T-helper 22 cell (primary cell): Measurements from ENCODE around the gene FYN.
"Not testable (repeated sequence)": the region's sequence is repeated elsewhere in the genome, so short reads cannot be mapped to it uniquely, and the experiment has no call there.

ENCODE experiments used
- DNase-seq: peaks from one replicate; pipeline ENCODE4 v3.0.0-alpha.2; 2020; ENCODE audit warnings: low read depth

Gene FYN

GRCh38 chr6:111680811-111681609 lies 192.2 kb downstream of the FYN start:
- not testable (repeated sequence) for DNase-seq

GRCh38 chr6:111680015-111680712 lies 193.1 kb downstream of the FYN start:
- no peak for DNase-seq

GRCh38 chr6:111679126-111679858 lies 194.0 kb downstream of the FYN start:
- no peak for DNase-seq

- DNase-seq = no peak
Observed at GRCh38 chr6:111677249-111677990, 195.8 kb downstream of the FYN start.

- no peak for DNase-seq
Observed at GRCh38 chr6:111676383-111676782, 196.9 kb downstream of the FYN start.

GRCh38 chr6:111674883-111675282 lies 198.4 kb downstream of the FYN start:
- DNase-seq = no peak

GRCh38 chr6:111674413-111674812 lies 198.8 kb downstream of the FYN start:
- DNase-seq = no peak

- no peak for DNase-seq
Observed at GRCh38 chr6:111673937-111674336, 199.3 kb downstream of the FYN start.

- DNase-seq = no peak
Observed at GRCh38 chr6:111673532-111673931, 199.7 kb downstream of the FYN start.

GRCh38 chr6:111672761-111673450 lies 200.3 kb downstream of the FYN start:
- DNase-seq = no peak

- no peak for DNase-seq
Observed at GRCh38 chr6:111669326-111669725, 203.9 kb downstream of the FYN start.

GRCh38 chr6:111668410-111668809 lies 204.8 kb downstream of the FYN start:
- DNase-seq = no peak

- DNase-seq = no peak
Observed at GRCh38 chr6:111667931-111668330, 205.3 kb downstream of the FYN start.

GRCh38 chr6:111666847-111667246 lies 206.4 kb downstream of the FYN start:
- DNase-seq = no peak

GRCh38 chr6:111664565-111665030 lies 208.7 kb downstream of the FYN start:
- DNase-seq = no peak

GRCh38 chr6:111663692-111664564 lies 209.3 kb downstream of the FYN start:
- DNase-seq = no peak

- no peak for DNase-seq
Observed at GRCh38 chr6:111662794-111663593, 210.3 kb downstream of the FYN start.

- no peak for DNase-seq
Observed at GRCh38 chr6:111662072-111662793, 211.0 kb downstream of the FYN start.

GRCh38 chr6:111661541-111662061 lies 211.7 kb downstream of the FYN start:
- no peak for DNase-seq
